C4-2B (cell line): ENCODE data around the gene OSTF1.

Experiments used
- CTCF ChIP-seq: fragments of 450-650 bp; conservative IDR thresholded peaks from 2 replicates; pipeline ENCODE4 v1.5.1; 2017; ENCODE audit warnings: mild to moderate bottlenecking
- ZFX ChIP-seq: fragments of 450-650 bp; IDR thresholded peaks from 2 replicates; pipeline ENCODE4 v1.6.1; 2017

DNA sequence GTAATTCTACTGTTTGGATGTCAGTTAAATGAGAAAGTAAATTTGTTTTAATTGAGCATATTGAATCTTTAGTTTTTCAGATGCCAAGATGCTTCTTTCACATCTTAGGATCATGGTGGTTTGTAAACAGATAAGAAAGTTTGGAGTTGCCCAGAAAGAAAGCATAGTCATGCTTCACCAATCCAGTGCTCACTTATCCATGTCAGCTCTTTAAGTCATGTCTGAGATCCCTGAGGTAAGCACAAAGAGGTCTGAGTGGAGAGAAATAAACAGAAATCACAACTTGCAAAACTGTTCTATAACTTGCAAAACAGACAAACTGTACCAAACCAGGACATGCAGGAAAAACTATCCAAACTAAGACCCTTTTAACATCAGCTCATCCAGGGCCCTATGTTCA is 87.7 kb downstream of the OSTF1 start:
- TF ChIP-seq CTCF (no peak), ZFX (no peak)
